ENCODE measurements around the gene SESN1. TPM values are rescaled to one million over a fixed set of nuclear protein-coding genes. Genes with fewer than 3 reads are reported as not detected.

The SESN1 gene
- polyA plus RNA-seq, 1 experiment: 29.6 TPM

DNA sequence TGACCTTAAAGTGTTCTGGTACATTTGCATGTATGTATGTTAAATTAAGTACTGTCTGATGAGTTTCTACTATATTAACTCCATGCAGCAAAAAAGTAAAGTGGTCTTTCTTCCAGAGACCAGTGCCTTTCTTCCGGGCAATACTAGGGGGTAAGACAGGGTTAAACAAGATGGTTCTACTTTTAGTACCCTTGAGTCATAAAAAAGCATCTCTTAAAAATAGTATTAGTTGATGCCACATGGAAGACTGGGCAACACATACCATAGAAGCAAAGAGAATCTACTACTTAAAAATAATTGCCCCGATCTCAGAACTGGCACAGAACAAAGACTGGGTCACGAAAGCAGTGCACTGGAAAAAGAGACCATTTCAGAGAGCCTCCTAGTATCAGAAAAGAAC is 66.2 kb downstream of the SESN1 start:
- Histone ChIP-seq H3K4me3 (ENCODE audit: low read depth, low read length) (no peak overlapping the region), H3K9me3 (ENCODE audit: control insufficient read depth, insufficient read depth, low read length) (no peaks in the 10 kb centered on the region; the same call in 1 of the 2 replicates), H3K27ac (ENCODE audit: low read depth, low read length) (no peak overlapping the region), H3K27me3 (ENCODE audit: control insufficient read depth, insufficient read depth, low read length) (no peaks in the 10 kb centered on the region)
- no peak for DNase-seq (ENCODE audit: low read depth, low spot score)
- ChIA-PET POLR2A (no interaction called here), CTCF (no interaction called here)
- TF ChIP-seq, protein P1, sequence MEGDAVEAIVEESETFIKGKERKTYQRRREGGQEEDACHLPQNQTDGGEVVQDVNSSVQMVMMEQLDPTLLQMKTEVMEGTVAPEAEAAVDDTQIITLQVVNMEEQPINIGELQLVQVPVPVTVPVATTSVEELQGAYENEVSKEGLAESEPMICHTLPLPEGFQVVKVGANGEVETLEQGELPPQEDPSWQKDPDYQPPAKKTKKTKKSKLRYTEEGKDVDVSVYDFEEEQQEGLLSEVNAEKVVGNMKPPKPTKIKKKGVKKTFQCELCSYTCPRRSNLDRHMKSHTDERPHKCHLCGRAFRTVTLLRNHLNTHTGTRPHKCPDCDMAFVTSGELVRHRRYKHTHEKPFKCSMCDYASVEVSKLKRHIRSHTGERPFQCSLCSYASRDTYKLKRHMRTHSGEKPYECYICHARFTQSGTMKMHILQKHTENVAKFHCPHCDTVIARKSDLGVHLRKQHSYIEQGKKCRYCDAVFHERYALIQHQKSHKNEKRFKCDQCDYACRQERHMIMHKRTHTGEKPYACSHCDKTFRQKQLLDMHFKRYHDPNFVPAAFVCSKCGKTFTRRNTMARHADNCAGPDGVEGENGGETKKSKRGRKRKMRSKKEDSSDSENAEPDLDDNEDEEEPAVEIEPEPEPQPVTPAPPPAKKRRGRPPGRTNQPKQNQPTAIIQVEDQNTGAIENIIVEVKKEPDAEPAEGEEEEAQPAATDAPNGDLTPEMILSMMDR (IDR thresholded peaks at IDR 0.05; ENCODE audit: low read depth, low read length): no peak

DNA sequence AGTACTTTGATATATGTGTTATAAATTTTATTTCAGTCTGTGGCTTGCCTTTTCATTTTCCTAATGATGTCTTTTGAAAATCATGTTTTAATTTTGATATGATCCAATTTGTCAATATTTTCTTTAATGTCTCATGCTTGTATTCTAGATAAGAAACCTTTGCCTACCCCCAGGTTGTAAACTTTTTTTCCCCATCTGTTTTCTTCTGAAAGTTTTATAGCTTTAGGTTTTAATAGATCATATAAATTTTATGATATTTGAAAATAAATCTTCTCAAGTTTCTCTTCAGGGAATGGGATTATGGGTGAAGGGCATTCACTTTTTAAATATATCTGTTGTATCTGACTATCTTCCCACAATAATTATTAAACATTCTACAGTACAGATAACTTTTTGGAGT is 66.7 kb downstream of the SESN1 start:
- TF ChIP-seq, protein P1 (IDR thresholded peaks at IDR 0.05; ENCODE audit: low read depth, low read length): no peak
- ChIA-PET POLR2A (no interaction called here), CTCF (no interaction called here)
- H3K27me3 ChIP-seq (ENCODE audit: control insufficient read depth, insufficient read depth, low read length): no peaks in the 10 kb centered on the region
- DNase-seq (ENCODE audit: low read depth, low spot score): no peak
- no peak overlapping the region for H3K27ac ChIP-seq (ENCODE audit: low read depth, low read length)
- H3K4me3 ChIP-seq (ENCODE audit: low read depth, low read length): no peak overlapping the region
- no peaks in the 10 kb centered on the region; the same call in 1 of the 2 replicates for H3K9me3 ChIP-seq (ENCODE audit: control insufficient read depth, insufficient read depth, low read length)

DNA sequence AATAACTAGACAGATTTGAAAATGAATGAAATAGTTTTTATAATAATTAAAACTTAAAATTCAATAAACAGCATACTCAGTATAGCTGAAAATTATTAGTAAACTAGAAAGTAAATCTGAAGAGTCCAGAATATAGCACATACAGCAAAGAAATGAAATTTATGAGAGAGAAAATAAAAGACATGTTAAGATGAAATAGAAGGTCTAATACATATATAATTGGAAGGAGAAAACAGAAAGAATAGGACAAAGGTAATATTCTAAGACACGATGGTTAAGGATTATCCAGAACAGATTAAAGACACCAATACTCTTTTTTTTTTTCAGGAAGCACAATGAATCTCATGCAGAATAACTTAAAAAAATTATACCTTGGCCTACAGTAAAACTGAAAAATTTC is 69.0 kb downstream of the SESN1 start:
- Histone ChIP-seq H3K4me3 (ENCODE audit: low read depth, low read length) (no peak overlapping the region), H3K9me3 (ENCODE audit: control insufficient read depth, insufficient read depth, low read length) (no peaks in the 10 kb centered on the region; the same call in 1 of the 2 replicates), H3K27ac (ENCODE audit: low read depth, low read length) (no peak overlapping the region), H3K27me3 (ENCODE audit: control insufficient read depth, insufficient read depth, low read length) (no peaks in the 10 kb centered on the region)
- CTCF ChIA-PET: interaction anchor here (0.6 to 0.7 kb wide), 2 partner anchors 423 to 795 kb away, joined by 3 read pairs; no protein-coding TSS in a partner anchor
- no peak for DNase-seq (ENCODE audit: low read depth, low spot score)
- POLR2A ChIA-PET: no interaction called here
- TF ChIP-seq, protein P1 (IDR thresholded peaks at IDR 0.05; ENCODE audit: low read depth, low read length): no peak

DNA sequence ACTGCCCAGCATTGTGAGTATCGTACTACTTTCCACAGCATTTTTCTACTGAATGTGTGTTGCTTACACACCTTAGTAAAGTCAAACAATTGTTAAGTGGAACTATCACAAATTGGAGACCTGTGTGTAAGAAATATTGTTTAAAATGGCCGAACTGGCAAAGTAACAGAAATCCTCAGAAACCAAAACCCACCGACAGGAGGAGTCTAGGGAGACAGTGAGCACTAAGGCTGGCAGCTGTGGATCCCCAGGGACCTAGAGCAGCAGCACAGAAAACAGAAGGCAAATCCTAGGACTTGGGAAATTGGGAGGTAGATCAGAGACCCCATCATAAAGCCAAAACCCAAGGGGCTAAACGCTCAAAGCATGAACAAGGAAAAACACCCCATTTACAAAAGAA is 69.9 kb downstream of the SESN1 start:
- H3K27me3 ChIP-seq (ENCODE audit: control insufficient read depth, insufficient read depth, low read length): no peaks in the 10 kb centered on the region
- H3K9me3 ChIP-seq (ENCODE audit: control insufficient read depth, insufficient read depth, low read length): no peaks in the 10 kb centered on the region; the same call in 1 of the 2 replicates
- TF ChIP-seq, protein P1 (IDR thresholded peaks at IDR 0.05; ENCODE audit: low read depth, low read length): no peak
- ChIA-PET CTCF (no interaction called here), POLR2A (no interaction called here)
- H3K4me3 ChIP-seq (ENCODE audit: low read depth, low read length): no peak overlapping the region
- DNase-seq (ENCODE audit: low read depth, low spot score): no peak
- no peak overlapping the region for H3K27ac ChIP-seq (ENCODE audit: low read depth, low read length)

DNA sequence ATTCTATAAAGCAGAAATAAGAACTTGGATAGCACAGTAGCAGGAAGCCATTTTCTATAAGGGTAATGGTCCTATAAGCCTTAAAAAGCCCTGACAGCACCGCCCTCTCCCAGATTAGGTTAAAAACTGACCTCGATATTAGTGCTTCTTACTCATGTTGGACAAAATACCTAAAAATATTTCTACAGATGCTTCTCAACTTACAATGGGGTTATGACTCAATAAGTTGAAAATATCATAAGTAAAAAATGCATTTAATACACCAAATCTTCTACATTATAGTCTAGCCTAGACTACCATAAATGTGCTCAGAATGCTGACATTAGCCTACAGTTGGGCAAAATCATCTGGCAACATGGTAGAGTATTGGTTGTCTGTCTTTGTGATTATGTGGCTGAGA is 70.3 kb downstream of the SESN1 start:
- H3K27ac ChIP-seq (ENCODE audit: low read depth, low read length): no peak overlapping the region

More for the DNA sequence above, 70.3 kb downstream of the SESN1 start:
- Histone ChIP-seq H3K27me3 (ENCODE audit: control insufficient read depth, insufficient read depth, low read length) (no peaks in the 10 kb centered on the region), H3K9me3 (ENCODE audit: control insufficient read depth, insufficient read depth, low read length) (no peaks in the 10 kb centered on the region; the same call in 1 of the 2 replicates), H3K4me3 (ENCODE audit: low read depth, low read length) (no peak overlapping the region)
- TF ChIP-seq, protein P1 (IDR thresholded peaks at IDR 0.05; ENCODE audit: low read depth, low read length): no peak
- DNase-seq (ENCODE audit: low read depth, low spot score): no peak
- ChIA-PET POLR2A (no interaction called here), CTCF (no interaction called here)

All from AG04450 (cell line).